G401 (cell line): ENCODE measurements around the gene TAF7. TPM values are rescaled to one million over a fixed set of nuclear protein-coding genes. Genes with fewer than 3 reads are reported as not detected.

Experiments
- total RNA-seq: library from RNA; depleted of rRNA; stranded (reverse); fragments of >200 nt; shearing (Covaris generic); gene quantifications from 2 replicates; pipeline ENCODE4 v1.2.3, GENCODE V29; 2014; rRNA removed

TAF7 gene
- total RNA-seq, 1 experiment from 2014 or later = 164 TPM

Other genes with a start within 250 kb of the TAF7 start
- 11.6 and 17.6 TPM in 2 replicates for gene PCDHB2, start 226.2 kb downstream of the TAF7 start, total RNA-seq
- gene PCDHB3, start 220.3 kb downstream of the TAF7 start, total RNA-seq = 0.92 and 2.4 TPM in 2 replicates
- gene PCDHB4, start 199.0 kb downstream of the TAF7 start, total RNA-seq = 0.06 TPM in 1 of 2 replicates, not detected in the other
- gene PCDHB5, start 185.6 kb downstream of the TAF7 start, total RNA-seq = not detected in 2 replicates
- not detected in 2 replicates for gene PCDHB6, start 170.7 kb downstream of the TAF7 start, total RNA-seq
- not detected in 2 replicates for gene PCDHB7, start 148.1 kb downstream of the TAF7 start, total RNA-seq
- 0.10 TPM in 1 of 2 replicates, not detected in the other for gene PCDHB8, start 143.0 kb downstream of the TAF7 start, total RNA-seq
- 0.25 and 1.3 TPM in 2 replicates for gene PCDHB16, start 138.4 kb downstream of the TAF7 start, total RNA-seq
- 0.18 and 7.3 TPM in 2 replicates for gene PCDHB9, start 133.6 kb downstream of the TAF7 start, total RNA-seq
- 0.44 TPM in 1 of 2 replicates, not detected in the other for gene PCDHB10, start 128.4 kb downstream of the TAF7 start, total RNA-seq
- 0.10 and 1.4 TPM in 2 replicates for gene PCDHB11, start 121.2 kb downstream of the TAF7 start, total RNA-seq
- not detected in 2 replicates for gene PCDHB12, start 112.1 kb downstream of the TAF7 start, total RNA-seq
- not detected in 2 replicates for gene PCDHB13, start 106.9 kb downstream of the TAF7 start, total RNA-seq
- 0.27 and 0.55 TPM in 2 replicates for gene PCDHB14, start 97.4 kb downstream of the TAF7 start, total RNA-seq
- gene PCDHB15, start 75.4 kb downstream of the TAF7 start, total RNA-seq = not detected in 2 replicates
- gene SLC25A2, start 16.7 kb downstream of the TAF7 start, total RNA-seq = not detected in 2 replicates
- not detected in 2 replicates for gene PCDHGA1, start 9.7 kb upstream of the TAF7 start, total RNA-seq
- gene PCDHGA2, start 18.0 kb upstream of the TAF7 start, total RNA-seq = not detected in 2 replicates
- gene PCDHGA3, start 23.0 kb upstream of the TAF7 start, total RNA-seq = not detected in 2 replicates
- not detected in 2 replicates for gene PCDHGB1, start 29.3 kb upstream of the TAF7 start, total RNA-seq
- gene PCDHGA4, start 34.2 kb upstream of the TAF7 start, total RNA-seq = 0.06 TPM in 1 of 2 replicates, not detected in the other
- 0.18 TPM in 1 of 2 replicates, not detected in the other for gene PCDHGB2, start 39.2 kb upstream of the TAF7 start, total RNA-seq
- gene PCDHGA5, start 43.4 kb upstream of the TAF7 start, total RNA-seq = 0.24 TPM in 1 of 2 replicates, not detected in the other
- gene PCDHGB3, start 49.5 kb upstream of the TAF7 start, total RNA-seq = not detected in 2 replicates
- 0.92 TPM in 1 of 2 replicates, not detected in the other for gene PCDHGA6, start 53.1 kb upstream of the TAF7 start, total RNA-seq
- gene PCDHGA7, start 62.0 kb upstream of the TAF7 start, total RNA-seq = not detected in 2 replicates
- not detected in 2 replicates for gene PCDHGB4, start 66.9 kb upstream of the TAF7 start, total RNA-seq
- gene PCDHGA8, start 71.8 kb upstream of the TAF7 start, total RNA-seq = not detected in 2 replicates
- not detected in 2 replicates for gene PCDHGB5, start 77.2 kb upstream of the TAF7 start, total RNA-seq
- gene PCDHGA9, start 82.0 kb upstream of the TAF7 start, total RNA-seq = not detected in 2 replicates
- gene PCDHGB6, start 87.2 kb upstream of the TAF7 start, total RNA-seq = not detected in 2 replicates
- gene PCDHGA10, start 92.2 kb upstream of the TAF7 start, total RNA-seq = 0.31 and 0.71 TPM in 2 replicates
- gene PCDHGB7, start 96.9 kb upstream of the TAF7 start, total RNA-seq = 0.68 TPM in 1 of 2 replicates, not detected in the other
- gene PCDHGA11, start 100.3 kb upstream of the TAF7 start, total RNA-seq = not detected in 2 replicates
- gene PCDHGA12, start 109.7 kb upstream of the TAF7 start, total RNA-seq = not detected in 2 replicates
- gene PCDHGC3, start 155.2 kb upstream of the TAF7 start, total RNA-seq = 1.0 and 7.7 TPM in 2 replicates
- not detected in 2 replicates for gene PCDHGC4, start 164.2 kb upstream of the TAF7 start, total RNA-seq
- gene PCDHGC5, start 168.3 kb upstream of the TAF7 start, total RNA-seq = 0.14 and 0.18 TPM in 2 replicates